H7 (cell line): ENCODE data around the gene SLX4. TPM values are rescaled to one million over a fixed set of nuclear protein-coding genes. Genes with fewer than 3 reads are reported as not detected.
"Not testable (repeated sequence)": the region's sequence is repeated elsewhere in the genome, so short reads cannot be mapped to it uniquely, and the experiment has no call there.

ENCODE experiments used
- DNase-seq: peaks from one replicate; pipeline ENCODE4 v3.0.0; 2012
- H3K27me3 ChIP-seq: 2 replicates; pipeline ENCODE4 v1.6.0; 2011; ENCODE audit warnings: mild to moderate bottlenecking, low read length; ENCODE audit not compliant: control insufficient read depth, insufficient read depth
- H3K36me3 ChIP-seq: replicated peaks from 2 replicates; pipeline ENCODE4 v1.5.1; 2011; ENCODE audit warnings: low read length; ENCODE audit not compliant: control insufficient read depth, insufficient read depth
- H3K4me3 ChIP-seq: 2 replicates; pipeline ENCODE4 v1.5.1; 2011; ENCODE audit warnings: low read depth, mild to moderate bottlenecking, control low read depth, low read length, moderate library complexity; ENCODE audit not compliant: insufficient read depth
- total RNA-seq: library from RNA; depleted of rRNA; stranded (reverse); fragments of >200 nt; shearing (Covaris generic); gene quantifications from 2 replicates; pipeline ENCODE4 v1.2.3, GENCODE V29; 2014

The SLX4 gene
- total RNA-seq, 1 experiment from 2014 or later: 8.4 TPM

- DNase-seq: no peak
- no peaks in the 10 kb centered on the region for H3K27me3 ChIP-seq
- no peak overlapping the region for H3K4me3 ChIP-seq
- H3K36me3 ChIP-seq: no peaks in the 10 kb centered on the region; the same call in 1 of the 2 replicates
Measured at GRCh38 chr16:3618769-3619141, 7.3 kb upstream of the SLX4 start.

DNA sequence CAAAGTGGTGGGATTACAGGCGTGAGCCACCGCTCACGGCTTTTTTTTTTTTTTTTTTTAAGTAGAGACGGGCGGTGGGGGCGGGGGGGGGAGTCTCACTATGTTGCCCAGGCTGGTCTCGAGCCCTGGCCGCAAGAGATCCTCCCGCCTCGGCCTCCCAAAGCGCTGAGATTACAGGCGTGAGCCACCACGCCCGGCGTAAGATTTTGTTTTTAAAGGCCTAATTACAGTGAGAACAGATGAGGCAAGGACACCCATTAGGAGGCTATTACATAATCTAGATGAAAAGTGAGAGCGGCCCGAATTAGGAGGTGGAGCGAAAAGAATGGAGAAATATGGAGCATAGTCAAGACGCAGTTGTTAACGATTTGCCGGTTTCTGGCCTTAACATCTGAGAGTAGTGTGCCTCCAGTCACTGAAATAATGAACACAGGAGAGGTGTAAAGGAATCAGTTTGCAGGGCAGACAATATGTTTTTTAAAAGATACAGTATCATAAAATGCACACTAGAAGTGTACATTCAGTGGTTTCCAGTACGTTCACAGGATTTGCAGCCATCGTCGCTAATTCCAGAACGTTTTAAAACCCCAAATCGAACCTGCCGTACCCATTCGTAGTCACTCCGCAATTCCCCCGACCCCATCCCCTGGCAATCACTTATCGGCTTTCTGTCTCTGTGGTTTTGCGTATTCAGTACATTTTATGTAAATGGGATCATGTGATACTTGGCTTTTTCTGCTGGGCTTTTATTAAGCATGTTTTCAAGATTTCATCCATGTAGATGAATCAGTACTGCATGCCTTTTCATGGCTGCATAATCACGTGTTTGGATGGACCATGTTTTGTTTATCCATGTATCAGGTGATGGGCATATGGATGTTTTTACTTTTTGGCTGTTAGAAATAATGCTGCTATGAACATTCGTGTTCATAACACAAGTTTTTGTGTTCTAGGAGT, 1.4 kb upstream of the SLX4 start:
- Histone ChIP-seq H3K27me3 (no peaks in the 10 kb centered on the region), H3K4me3 (peak overlapping the region; percentile 85), H3K36me3 (no peaks in the 10 kb centered on the region; the same call in 1 of the 2 replicates)
- DNase-seq: no peak

- DNase-seq: no peak
- Histone ChIP-seq H3K36me3 (no peaks in the 10 kb centered on the region; the same call in 1 of the 2 replicates), H3K27me3 (no peaks in the 10 kb centered on the region), H3K4me3 (peak overlapping the region; percentile 86)
Measured at GRCh38 chr16:3610698-3611145, 684 bp downstream of the SLX4 start.

- no peaks in the 10 kb centered on the region; the same call in 1 of the 2 replicates for H3K36me3 ChIP-seq
- H3K27me3 ChIP-seq: no peaks in the 10 kb centered on the region
- H3K4me3 ChIP-seq: no peak overlapping the region; the same call in 1 of the 2 replicates
- DNase-seq: no peak
Measured at GRCh38 chr16:3609895-3610697, 1.3 kb downstream of the SLX4 start.

- not testable (repeated sequence) for DNase-seq, H3K36me3 ChIP-seq, H3K27me3 ChIP-seq, H3K4me3 ChIP-seq
Measured at GRCh38 chr16:3608976-3609375, 2.4 kb downstream of the SLX4 start.

DNA sequence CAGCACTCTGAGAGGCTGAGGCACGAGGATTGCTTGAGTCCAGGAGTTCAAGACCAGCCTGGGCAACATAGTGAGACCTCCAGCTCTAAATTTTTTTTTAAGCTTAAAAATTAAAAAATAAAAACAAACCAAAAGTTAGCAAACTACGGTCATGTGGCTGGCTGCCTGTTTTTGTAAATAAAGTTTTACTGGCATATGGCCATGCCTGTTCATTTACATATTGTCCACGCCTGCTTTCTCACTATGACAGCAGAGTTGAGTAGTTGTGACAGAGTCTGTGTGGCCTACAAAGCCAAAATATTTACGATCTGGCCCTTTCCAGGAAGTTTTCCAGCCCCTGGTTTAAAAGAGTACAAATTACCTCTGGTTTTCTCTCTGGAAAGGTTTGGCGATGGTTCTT, 3.3 kb downstream of the SLX4 start:
- DNase-seq: no peak
- Histone ChIP-seq H3K36me3 (no peaks in the 10 kb centered on the region; the same call in 1 of the 2 replicates), H3K4me3 (no peak overlapping the region), H3K27me3 (no peaks in the 10 kb centered on the region)

- H3K36me3 ChIP-seq: peaks cover 2% of the 10 kb centered on the region
- no peaks in the 10 kb centered on the region for H3K27me3 ChIP-seq
- no peak for DNase-seq
- no peak overlapping the region for H3K4me3 ChIP-seq
Measured at GRCh38 chr16:3607634-3608033, 3.8 kb downstream of the SLX4 start.

DNA sequence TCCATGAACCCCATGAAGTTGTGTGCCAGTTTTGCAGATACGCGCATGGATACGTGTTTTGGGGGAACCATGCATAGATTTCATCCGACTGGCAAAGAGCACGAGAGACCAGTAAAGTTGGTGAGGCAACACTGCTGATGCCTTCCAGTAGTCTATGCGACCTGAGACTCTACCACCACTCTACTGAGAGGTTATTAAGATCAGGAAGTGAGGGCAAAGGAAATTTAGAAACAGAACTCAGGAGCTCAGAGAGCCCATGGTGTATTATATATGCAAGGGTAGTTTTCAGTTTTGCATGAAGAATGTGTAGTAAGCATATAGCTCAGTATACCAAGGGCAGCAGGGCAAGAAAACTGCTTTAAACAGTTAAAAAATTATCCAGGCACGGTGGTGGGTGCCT, 4.2 kb downstream of the SLX4 start:
- Histone ChIP-seq H3K4me3 (no peak overlapping the region), H3K27me3 (no peaks in the 10 kb centered on the region), H3K36me3 (peaks cover 4% of the 10 kb centered on the region)
- no peak for DNase-seq

- Histone ChIP-seq H3K27me3 (no peaks in the 10 kb centered on the region), H3K36me3 (peaks cover 6% of the 10 kb centered on the region), H3K4me3 (no peak overlapping the region)
- no peak for DNase-seq
Measured at GRCh38 chr16:3606441-3606840, 5.0 kb downstream of the SLX4 start.

- no peak for DNase-seq
- no peak overlapping the region for H3K4me3 ChIP-seq
- no peaks in the 10 kb centered on the region for H3K27me3 ChIP-seq
- H3K36me3 ChIP-seq: peaks cover 17% of the 10 kb centered on the region
Measured at GRCh38 chr16:3602320-3602653, 9.1 kb downstream of the SLX4 start.

DNA sequence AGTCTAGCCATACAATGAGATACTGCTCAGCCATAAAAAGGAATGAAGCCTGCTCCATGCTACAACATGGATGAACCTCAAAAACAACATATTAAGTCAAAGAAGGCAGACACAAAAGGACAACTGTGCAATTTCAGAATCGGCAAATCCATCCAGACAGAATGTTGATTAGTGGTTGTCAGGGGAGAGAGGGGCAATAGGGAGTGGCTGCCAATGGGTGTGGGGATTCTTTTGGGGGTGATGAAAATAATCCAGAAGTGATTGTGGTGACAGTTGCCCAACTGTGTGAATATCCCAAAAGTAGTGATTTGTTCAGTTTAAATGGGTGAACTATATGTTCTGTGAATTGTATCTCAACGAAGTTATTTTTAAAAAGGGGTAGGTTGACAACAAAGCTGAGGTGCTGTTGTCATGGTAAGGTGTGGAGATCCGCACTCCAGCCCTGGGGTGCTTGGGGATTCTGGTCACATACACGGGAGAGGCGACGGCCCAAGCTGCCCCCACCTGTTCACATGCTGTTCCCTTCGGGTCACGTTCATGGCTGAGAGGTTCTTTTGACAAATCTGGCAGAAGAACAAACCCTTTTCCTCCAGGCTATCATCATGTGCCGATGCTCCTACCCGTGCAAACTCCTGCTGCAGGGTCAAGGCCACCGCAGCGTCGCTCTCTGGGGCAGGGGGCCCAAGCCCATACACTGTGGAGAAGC, 9.6 kb downstream of the SLX4 start:
- no peak for DNase-seq
- peaks cover 17% of the 10 kb centered on the region for H3K36me3 ChIP-seq
- H3K4me3 ChIP-seq: no peak overlapping the region
- H3K27me3 ChIP-seq: no peaks in the 10 kb centered on the region

DNA sequence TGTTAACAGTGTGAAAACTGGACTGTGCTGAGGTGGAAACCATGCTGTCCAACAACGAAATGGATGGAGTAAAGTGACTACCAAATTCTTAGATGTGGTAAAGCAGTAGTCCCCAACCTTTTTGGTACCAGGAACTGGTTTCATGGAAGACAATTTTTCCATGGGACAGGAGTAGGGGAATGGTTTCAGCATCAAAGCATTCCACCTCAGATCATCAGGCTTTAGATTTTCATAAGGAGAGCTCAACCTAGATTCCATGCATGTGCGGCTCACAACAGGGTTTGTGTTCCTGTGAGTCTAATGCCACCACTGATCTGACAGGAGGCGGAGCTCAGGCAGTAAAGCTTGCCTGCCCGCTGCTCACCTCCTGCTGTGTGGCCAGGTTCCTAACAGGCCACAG, 11.5 kb downstream of the SLX4 start:
- DNase-seq: peak; percentile 7
- no peaks in the 10 kb centered on the region for H3K27me3 ChIP-seq
- peaks cover 17% of the 10 kb centered on the region for H3K36me3 ChIP-seq
- no peak overlapping the region for H3K4me3 ChIP-seq

GRCh38 chr16:3599121-3599520, 12.3 kb downstream of the SLX4 start:
- H3K27me3 ChIP-seq: no peaks in the 10 kb centered on the region
- H3K4me3 ChIP-seq: no peak overlapping the region
- DNase-seq: peak; percentile 25
- H3K36me3 ChIP-seq: peaks cover 17% of the 10 kb centered on the region

GRCh38 chr16:3598236-3598635, 13.2 kb downstream of the SLX4 start:
- peak; percentile 22 for DNase-seq
- no peaks in the 10 kb centered on the region for H3K27me3 ChIP-seq
- no peak overlapping the region for H3K4me3 ChIP-seq
- peaks cover 17% of the 10 kb centered on the region for H3K36me3 ChIP-seq
